GM19023 (cell line): ENCODE measurements around the gene EXT2.

ENCODE experiments used
- ATAC-seq: cut with Tn5 transposase; IDR thresholded peaks from one replicate; pipeline ENCODE4 v1.9.1; 2021; ENCODE audit warnings: mild to moderate bottlenecking, moderate library complexity; ENCODE audit not compliant: unreplicated experiment

EXT2 gene

DNA sequence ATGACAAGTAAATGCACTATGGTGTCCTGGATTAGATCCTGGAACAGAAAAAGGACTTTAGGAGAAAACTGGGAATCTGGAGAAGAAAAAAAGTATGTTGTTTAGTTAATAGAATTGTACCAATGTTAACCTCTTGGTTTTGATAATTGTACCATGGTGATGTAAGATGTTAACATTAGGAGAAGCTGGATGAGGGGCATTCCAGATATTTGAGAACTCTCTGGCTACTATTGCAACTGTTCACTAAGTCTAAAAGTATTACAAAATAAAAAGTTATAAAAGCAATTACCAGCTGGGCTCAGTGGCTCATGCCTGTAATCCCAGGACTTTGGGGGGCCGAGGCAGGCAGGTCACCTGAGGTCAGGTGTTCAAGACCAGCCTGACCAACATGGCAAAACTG is 66.5 kb downstream of the EXT2 start:
- no peak for ATAC-seq

DNA sequence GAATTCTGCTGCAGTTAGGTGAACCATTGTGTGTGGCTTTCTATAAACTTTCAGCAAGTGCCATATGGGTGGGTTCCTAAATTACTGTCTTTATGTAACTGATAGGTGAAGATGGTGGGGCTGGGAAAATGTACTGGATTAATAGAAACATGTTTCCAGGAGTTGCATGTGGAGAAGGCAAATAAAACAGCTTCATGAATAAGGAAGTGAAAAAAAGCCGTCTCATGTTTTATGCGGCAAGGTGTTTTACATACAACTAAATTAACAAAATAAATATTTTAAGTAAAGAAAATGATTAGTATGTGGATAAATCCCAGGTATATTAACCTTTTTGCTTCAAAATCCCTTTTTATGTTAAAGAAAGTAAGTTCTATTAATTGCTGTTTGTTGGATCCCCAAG is 67.2 kb downstream of the EXT2 start:
- ATAC-seq: no peak

DNA sequence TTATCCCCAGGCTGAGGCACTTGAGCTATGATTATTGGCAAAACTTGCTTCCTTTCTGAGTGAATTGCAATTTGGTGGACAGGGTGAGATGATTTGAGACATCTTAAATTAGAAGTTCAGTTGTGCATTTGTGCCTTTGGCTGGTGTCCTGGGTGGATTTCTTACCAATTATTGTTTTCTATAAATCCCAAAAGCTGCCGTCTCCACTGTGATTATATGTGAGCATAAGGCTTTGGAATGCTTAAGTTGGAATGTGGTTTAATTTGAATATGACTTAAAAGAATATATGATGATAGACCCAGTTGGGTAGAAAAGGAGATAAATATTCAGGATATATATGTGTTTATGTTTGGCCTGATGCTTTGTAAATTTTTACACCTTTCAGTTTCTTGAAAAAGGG is 70.0 kb downstream of the EXT2 start:
- no peak for ATAC-seq

DNA sequence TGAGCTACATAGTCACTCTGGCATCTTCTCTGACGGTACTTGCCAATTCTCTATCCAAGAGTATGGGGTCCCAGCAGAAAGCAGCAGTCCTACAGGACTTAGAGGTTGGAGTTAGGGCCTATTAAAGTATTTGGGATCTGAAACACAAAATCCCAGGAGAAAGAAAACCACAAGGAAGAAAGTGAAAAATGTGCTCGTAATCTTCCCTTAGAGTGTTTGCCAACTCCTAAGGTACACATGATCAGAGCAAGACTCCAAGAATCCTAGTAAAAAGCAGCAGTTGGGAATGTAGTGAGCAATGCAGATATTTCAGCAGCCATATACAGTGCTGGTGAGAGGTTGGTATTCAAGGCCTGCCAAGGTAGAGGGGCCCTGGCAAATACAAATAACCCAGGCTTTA is 71.6 kb downstream of the EXT2 start:
- no peak for ATAC-seq

DNA sequence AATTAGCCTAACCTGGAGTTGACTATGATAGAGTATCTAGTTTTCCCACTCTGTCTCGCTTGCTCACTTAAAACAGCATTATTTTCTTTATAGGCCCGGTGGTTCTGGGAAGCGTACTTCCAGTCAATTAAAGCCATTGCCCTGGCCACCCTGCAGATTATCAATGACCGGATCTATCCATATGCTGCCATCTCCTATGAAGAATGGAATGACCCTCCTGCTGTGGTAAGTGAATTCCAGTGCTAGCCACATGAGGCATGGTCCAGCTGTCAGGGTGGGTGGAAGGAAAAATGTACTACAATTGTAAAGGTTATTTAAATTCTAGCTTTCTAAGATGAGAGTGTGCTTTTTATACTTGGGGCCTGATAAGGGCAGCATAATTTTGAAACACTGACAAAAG is 76.0 kb downstream of the EXT2 start:
- no peak for ATAC-seq

DNA sequence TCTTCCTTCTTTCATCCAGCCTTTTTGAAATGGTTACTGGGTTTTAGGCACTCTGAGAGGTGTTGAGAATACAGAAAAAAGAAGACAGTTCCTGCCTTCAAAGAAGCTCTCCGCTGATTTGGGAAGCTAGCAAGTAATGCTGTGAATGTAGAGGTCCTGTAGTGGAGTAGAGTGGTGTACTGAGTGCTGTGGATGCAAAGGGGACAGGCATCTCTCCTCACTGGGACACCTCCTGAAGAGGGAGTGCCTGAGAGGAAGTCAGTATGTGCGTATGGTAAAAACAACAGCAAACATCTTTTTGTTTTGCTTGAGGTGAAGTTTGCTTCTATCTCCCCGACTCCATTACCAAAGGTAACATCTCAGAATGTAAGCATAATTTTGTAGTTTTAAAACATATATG is 77.5 kb downstream of the EXT2 start:
- ATAC-seq: no peak

DNA sequence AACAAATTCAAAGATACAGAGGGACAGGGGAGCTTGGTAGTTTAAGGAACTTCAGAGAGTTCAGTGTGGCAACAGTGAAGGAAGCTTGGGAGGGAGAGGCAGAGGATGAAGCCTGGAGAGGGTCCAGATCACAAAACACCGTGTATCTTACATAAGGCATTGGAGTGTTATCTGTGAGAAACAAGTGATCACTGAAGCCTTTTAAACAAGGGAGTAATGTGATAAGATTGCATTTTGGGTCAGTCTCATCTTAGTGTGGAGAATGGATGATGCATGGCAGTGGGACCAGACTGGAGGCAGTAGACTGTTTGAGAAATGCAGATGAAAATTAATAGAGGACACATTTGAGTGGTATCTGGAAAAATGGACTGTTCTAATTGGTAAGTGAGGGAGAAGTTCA is 79.4 kb downstream of the EXT2 start:
- no peak for ATAC-seq

DNA sequence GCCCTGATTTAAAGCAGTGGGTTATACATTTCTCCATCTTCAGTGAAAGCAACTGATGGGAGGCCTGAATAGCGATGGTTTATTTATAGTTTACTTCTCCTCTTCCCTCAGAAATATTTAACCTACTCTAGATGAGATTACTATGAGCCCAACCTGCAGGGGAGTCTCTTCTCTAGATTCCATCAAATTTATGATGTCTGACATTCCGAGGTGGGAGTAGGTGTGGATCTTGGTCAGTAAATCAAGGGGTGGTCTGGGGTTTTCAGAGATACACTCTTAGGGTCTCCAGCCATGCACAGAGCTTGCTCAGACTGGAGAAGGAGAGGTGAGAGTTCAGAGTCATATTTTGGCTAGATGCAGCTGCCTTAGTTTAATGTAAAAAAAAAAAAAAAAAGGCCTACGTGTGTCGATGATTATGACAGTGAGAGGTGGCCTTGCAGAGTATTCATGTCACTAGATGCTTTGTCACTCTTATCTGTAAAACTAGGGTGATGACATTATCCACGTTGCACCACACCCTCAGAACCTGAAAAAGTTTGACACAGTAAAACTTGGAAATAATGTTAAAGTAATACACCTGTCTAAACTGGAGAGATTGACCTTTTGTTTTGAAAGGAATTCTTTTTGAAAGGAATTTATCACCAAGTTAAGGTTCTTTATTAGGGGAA is 81.2 kb downstream of the EXT2 start:
- ATAC-seq: no peak

DNA sequence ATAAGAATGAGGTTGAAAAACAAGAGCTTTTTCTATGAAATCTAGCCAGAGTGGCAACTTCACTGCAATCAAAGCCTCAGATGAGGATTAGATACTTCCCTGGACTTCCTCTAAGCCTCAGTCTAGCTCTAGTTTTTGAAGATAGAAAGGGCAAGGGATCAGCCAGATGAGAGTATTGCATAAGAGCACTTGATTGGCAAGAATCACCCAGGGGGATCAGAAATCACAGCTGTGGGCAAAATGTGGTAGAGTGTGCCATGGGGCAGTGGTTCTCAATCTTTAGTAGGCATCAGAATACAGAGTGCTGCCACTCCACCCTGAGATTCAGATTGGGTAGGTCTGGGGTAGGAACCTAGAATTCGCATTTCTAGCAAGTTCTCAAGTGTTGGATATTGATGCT is 82.4 kb downstream of the EXT2 start:
- ATAC-seq: no peak

DNA sequence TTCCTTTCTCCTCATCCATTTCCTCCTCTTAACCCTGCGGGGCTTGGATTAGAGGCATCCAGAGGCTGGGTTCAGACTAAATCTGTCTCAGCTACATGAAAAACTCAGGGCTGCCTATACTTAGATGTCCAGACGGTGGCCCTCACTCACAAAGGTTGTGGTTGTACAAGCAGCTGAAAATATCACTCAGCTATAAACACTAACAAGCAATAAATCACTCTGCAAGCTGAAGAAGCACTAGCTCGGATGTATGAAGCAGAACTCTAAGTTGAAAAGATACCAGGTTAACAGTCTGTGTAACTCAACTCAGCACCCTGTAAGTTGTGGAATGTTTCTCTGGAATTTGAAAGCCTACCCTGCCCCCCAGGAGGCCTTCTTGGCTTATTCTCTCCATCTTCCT is 82.9 kb downstream of the EXT2 start:
- ATAC-seq: no peak

DNA sequence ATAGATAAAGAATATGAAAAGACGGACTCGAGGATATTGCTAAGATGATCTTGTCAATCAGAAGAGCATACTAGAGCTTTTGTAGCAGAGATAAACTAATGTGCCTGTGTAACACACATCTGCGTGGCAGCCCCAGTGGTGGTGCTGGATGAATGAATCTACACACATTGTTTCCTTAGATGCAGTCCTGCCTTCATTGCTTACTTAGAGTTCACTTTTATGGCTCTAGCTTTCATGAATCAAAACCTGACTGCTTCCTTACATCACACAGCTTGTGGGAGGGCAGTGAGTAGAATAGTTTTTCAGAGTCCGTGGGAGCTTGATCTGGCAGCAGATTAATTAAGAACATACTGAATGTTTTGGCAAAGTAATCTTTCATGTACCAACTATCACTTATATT is 83.7 kb downstream of the EXT2 start:
- ATAC-seq: no peak

DNA sequence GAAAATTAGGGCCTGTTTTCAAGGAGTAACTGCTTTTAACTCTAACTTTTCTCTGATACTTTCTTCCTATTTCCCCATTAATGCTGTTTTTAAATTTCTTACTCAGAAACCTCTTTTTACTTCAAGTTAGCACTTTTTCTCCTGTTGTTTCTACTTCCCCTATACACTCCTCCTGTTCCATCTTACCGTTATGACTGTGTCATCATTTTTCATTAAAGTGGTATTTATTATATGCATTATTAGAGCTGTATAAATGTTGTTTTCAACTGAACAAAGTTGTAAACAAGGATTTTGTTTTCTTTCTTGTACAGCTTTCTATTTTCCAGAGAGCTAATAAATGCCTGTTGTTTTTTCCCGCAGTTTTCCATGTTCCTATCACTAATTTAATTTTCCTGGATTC is 84.6 kb downstream of the EXT2 start:
- no peak for ATAC-seq

DNA sequence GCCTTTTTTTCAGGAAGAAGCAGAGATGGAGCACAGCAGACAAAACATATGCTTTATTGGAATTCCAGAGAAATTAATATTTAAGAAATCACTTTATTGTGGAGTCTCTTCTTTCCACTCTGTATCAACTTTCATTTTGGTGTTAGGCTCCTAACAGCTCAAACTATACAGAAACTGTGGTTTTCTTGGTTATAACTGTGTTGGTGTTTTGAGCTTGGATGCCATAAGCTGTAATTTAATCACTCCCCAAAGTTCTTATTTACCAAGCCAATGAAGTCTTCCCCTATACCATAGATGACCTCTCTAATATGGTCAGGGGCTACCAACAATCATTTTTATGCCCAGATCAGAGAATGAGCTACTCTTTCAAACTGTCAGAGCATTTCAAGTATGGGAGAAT is 90.0 kb downstream of the EXT2 start:
- ATAC-seq: no peak

DNA sequence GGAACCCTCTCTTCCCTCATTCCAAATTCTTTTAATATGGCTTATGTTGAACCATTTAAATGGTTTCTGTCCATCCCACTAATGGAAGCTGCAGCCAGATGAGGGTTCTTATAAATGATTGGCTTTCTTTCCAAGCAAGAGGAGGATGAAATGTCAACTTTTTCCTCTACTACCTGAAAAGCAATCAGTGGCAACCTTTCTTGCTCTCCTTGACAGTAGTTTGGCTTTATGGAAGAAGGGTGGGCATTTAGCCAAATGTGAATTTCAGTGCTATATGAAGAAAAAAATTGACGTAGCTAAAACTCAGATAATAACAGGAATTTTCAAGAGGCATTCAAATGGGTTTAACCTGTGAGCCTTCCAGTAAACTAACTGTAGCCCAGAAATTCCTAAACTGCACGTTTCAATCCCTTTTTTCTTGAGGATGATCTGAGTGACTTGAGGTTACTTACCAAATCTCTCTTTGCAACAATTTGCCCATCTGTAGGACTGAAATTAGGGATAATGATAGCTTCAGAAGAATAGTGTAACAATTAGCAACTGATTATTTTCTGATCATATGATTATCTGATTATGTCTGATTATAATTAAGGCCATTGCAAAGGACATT is 90.9 kb downstream of the EXT2 start:
- no peak for ATAC-seq

DNA sequence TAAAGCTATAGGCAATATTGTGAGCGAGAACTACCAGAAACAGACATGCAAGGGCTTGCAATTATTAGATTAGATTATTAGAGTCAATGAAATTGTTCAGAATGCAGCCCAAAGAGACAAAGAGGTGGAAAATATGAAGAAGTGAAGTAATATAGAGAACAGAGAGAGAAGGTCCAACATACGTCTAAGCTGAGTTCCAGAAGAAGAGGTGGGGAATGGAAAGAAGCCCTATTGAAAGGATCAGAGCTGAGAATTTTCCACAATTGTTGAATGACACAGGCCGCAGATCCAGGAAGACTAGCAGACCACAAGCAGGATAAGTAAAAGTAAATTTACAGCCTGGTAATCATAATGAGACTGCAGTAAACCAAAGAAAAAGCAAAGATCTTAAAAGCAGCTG is 93.2 kb downstream of the EXT2 start:
- ATAC-seq: no peak

DNA sequence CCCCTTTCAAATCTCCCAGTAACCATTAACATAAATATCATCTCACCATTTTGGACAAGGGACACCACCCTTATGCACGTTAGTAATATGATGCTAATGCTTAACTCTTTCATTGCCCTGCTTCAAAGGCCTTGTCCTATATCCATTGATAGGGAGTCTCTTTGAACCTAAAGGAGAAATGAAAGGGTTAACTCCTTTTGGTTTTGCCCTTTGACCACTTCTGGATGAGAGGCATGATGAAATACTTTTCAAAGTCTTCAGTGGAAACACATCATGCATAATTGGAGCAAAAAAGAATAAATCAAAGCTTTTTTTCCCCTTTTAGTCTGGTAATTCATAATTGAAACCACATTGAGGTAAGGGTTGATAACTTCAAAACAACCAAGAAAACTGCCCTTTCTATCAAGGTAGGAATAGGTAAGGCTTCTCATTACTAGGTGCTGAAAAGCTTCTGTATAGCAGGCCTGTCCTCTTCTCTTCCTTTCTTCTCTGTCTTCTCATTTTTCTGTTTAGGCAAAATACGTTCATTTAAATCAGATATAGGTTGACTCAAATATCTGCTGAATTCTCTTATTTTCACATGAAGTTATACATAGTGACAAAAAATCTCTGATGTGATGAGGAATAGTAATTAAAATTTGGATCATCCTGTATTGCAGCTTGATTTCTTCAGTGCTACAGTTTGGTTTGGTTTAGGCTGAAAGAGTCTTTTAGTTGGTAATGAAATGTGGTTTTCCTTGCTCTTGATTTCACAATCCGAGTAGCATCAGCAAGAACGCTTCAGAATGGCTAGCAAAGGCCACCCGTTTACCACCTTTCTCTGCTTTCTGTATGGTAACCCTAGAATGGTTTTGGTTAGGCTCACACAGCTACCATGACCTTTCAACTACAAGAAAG is 94.8 kb downstream of the EXT2 start:
- ATAC-seq: no peak

DNA sequence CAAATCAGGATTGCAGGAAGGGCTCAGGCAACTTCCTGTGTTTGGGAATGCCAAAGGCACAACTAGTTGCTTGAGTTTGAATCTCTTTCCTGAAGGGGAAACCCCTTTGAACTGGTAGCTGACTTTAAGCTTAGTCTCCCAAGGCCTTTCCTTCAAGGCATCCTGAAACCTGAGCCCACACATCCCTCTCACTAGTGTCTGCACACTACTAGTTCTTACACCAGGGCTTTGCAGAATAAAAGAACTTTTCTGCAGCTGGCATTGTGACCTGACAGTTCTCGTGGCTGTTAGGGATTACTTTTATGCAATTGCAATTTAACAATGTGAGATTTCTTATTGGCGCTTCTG is 95.4 kb downstream of the EXT2 start:
- no peak for ATAC-seq

DNA sequence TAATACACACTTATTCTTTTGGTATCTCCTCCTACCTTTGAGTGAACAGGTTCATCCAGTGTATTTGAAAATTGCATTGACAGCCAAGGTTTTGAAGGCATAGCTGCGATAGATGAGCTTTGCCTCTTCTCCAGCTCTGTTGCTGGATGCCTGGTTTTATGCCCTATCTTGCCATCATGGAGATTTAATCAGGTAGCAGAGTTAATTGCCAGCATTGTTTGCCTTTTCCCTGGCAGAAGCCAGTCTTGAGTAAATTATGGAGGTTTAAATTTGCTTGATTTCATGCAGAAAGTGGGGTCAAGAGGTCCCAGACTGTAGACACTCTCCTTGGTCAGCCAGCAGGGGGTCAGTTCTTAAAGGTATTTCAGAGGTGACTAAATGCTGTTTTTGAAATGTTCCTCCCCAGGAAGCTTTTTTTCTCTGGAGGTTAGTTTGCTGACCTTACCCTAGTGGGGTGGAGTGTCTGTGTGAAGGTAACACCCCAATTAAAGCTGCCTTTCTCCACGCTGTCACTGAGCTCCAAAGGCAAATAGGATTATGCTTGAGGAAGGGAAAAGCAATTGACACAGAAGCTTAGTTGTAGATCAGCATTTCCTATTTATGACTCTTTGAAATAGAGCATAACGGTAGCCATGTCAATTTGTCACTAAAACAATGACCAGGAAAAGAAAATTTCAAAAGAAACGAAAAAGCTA is 96.0 kb downstream of the EXT2 start:
- no peak for ATAC-seq

DNA sequence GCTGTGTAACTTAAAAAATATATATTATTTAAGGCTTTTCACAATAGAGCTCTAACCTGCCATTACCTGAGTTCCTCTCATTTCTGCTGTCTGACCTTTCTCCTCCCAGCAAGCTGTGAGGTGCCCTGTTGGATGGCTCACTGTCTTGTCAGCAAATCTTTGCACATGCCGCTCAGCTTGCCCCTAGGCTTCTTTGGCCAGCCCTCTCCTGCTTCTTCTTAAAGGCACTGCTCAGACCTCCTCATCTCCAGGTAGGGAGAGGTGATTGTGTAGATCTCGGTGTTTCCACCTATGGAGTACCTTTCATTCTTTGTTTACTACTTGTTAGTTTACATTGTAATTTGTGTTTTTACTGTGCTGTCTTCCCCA is 96.5 kb downstream of the EXT2 start:
- ATAC-seq: no peak

DNA sequence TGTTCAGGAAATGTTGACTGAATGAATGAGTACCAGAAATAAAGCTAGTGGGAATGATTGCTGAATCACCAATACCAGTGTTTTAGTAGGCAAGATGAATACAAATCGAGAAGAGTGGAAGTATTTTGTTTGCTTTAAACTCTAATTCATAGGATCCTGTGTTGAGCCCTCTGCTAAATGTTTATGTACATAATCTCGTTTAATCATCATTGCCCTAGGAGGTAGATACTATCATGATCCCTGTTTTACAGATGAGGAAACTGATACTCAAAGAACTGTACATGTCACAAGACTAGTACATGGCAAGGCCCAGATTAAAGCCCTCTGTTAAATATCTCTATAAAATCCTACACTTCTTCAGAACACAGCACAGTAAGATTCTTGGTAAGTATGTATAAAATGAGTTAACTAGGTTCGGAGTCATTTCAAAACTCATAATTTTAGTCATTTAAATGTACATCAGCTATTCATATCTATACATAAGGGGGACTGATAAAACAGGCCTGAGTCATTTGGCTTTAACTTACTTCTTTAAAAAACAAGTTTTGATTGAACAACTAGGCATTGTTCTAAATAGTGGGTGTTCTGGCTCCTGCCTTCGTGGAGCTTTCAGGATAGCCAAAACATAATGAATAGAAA is 97.1 kb downstream of the EXT2 start:
- ATAC-seq: no peak

DNA sequence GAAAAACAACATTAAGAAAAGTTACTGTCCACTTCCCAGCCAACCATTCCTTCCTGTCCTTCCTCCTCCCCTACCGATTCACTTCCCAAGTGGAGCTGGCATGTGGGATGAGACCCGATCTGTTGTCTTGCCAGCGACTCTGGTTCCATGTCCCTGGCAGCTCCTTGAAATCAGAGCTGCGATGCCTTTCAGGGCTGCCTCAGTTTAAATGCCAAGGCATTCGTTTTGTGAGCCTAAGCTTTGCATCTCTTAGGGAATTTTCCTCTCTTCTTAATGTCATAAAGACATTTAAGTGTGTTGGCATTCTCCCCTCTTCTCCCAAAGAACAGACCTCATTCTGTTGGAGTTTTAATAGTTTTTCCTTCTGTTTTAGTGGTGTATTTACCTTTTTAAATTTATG is 98.4 kb downstream of the EXT2 start:
- no peak for ATAC-seq
